OCI-LY1 (cell line): ENCODE data around the gene DPP3.

ENCODE experiments used
- H2AFZ ChIP-seq: fragments of 200-600 bp; sonication (generic), shearing (Covaris generic); 2 replicates; pipeline ENCODE4 v1.6.0; 2014; ENCODE audit warnings: antibody characterized with exemption, mild to moderate bottlenecking, low read length
- H3F3A ChIP-seq: fragments of 200-600 bp; sonication (generic), shearing (Covaris generic); 2 replicates; pipeline ENCODE4 v1.6.0; 2014; ENCODE audit warnings: mild to moderate bottlenecking, antibody characterized with exemption, low read length, moderate library complexity; ENCODE audit not compliant: insufficient read depth
- H3K27ac ChIP-seq: fragments of 200-600 bp; sonication (generic); 2 replicates; pipeline ENCODE4 v1.5.1; 2014; ENCODE audit warnings: low read length, mixed run types, mild to moderate bottlenecking, low read depth; ENCODE audit not compliant: poor library complexity, severe bottlenecking
- H3K27me3 ChIP-seq: fragments of 200-600 bp; sonication (generic); 2 replicates; pipeline ENCODE4 v1.6.0; 2014; ENCODE audit warnings: antibody characterized with exemption, mild to moderate bottlenecking, low read length, moderate library complexity; ENCODE audit not compliant: insufficient read depth
- H3K36me3 ChIP-seq: fragments of 200-600 bp; sonication (generic); 2 replicates; pipeline ENCODE4 v1.6.1; 2014; ENCODE audit warnings: mild to moderate bottlenecking, antibody characterized with exemption, low read length, moderate library complexity, mixed read lengths; ENCODE audit not compliant: insufficient read depth
- H3K4me1 ChIP-seq: fragments of 200-600 bp; sonication (generic); 2 replicates; pipeline ENCODE4 v1.5.1; 2014; ENCODE audit warnings: mild to moderate bottlenecking, low read length, moderate library complexity; ENCODE audit not compliant: insufficient read depth, severe bottlenecking
- H3K4me2 ChIP-seq: fragments of 200-600 bp; sonication (generic), shearing (Covaris generic); 2 replicates; pipeline ENCODE4 v1.6.1; 2014; ENCODE audit warnings: low read length
- H3K4me3 ChIP-seq: fragments of 200-600 bp; sonication (generic); 2 replicates; pipeline ENCODE4 v1.5.1; 2014; ENCODE audit warnings: low read length, low read depth, mild to moderate bottlenecking, mixed read lengths; ENCODE audit not compliant: poor library complexity, severe bottlenecking
- H3K79me2 ChIP-seq: fragments of 200-600 bp; shearing (Covaris generic); 2 replicates; pipeline ENCODE4 v1.6.1; 2016; ENCODE audit warnings: mixed run types, low read length, mixed read lengths; ENCODE audit not compliant: insufficient read depth
- H3K9ac ChIP-seq: fragments of 200-600 bp; sonication (generic), shearing (Covaris generic); 2 replicates; pipeline ENCODE4 v1.6.1; 2014; ENCODE audit warnings: mild to moderate bottlenecking, low read length, mixed read lengths
- H3K9me2 ChIP-seq: fragments of 200-600 bp; sonication (generic), shearing (Covaris generic); 2 replicates; pipeline ENCODE4 v1.6.1; 2014; ENCODE audit warnings: low read depth, mild to moderate bottlenecking, low read length, mixed read lengths
- H3K9me3 ChIP-seq: fragments of 200-600 bp; shearing (Covaris generic); 2 replicates; pipeline ENCODE4 v1.6.1; 2014; ENCODE audit warnings: low read length, mixed read lengths
- H4K20me1 ChIP-seq: fragments of 200-600 bp; sonication (generic), shearing (Covaris generic); 2 replicates; pipeline ENCODE4 v1.6.0; 2016; ENCODE audit warnings: mild to moderate bottlenecking, low read length; ENCODE audit not compliant: insufficient read depth
- CTCF ChIP-seq: fragments of 200-600 bp; sonication (generic), shearing (Covaris generic); IDR thresholded peaks from 2 replicates; pipeline ENCODE4 v1.5.1; 2017; ENCODE audit warnings: mild to moderate bottlenecking, antibody characterized with exemption, low read length, moderate library complexity, mixed read lengths
- EZH2 ChIP-seq: fragments of 200-600 bp; sonication (generic), shearing (Covaris generic); IDR thresholded peaks from 2 replicates; pipeline ENCODE4 v1.8.0; 2017; ENCODE audit warnings: borderline replicate concordance, mixed run types, mild to moderate bottlenecking, antibody characterized with exemption, low read length, moderate library complexity, mixed read lengths

DPP3 gene

GRCh38 chr11:66494935-66495334, 14.7 kb downstream of the DPP3 start:
- Histone ChIP-seq H3K9me3 (no peaks in the 10 kb centered on the region), H3F3A (no peaks in the 10 kb centered on the region), H3K27me3 (no peaks in the 10 kb centered on the region), H3K4me1 (no peaks in the 10 kb centered on the region), H3K79me2 (no peaks in the 10 kb centered on the region), H3K36me3 (peaks cover 80% of the 10 kb centered on the region), H3K9me2 (no peaks in the 10 kb centered on the region), H3K4me3 (no peak overlapping the region), H4K20me1 (no peaks in the 10 kb centered on the region), H2AFZ (no peak overlapping the region), H3K4me2 (no peak overlapping the region), H3K27ac (no peak overlapping the region), H3K9ac (no peak overlapping the region)
- TF ChIP-seq CTCF: no peak
- TF ChIP-seq EZH2: no peak

- H3K36me3 ChIP-seq: peaks cover 82% of the 10 kb centered on the region
- H3K9me3 ChIP-seq: no peaks in the 10 kb centered on the region
- H3K4me2 ChIP-seq: no peak overlapping the region
- H3K27me3 ChIP-seq: no peaks in the 10 kb centered on the region
- H3K27ac ChIP-seq: no peak overlapping the region
- TF ChIP-seq CTCF (peak; percentile 58), EZH2 (no peak)
- no peak overlapping the region for H3K9ac ChIP-seq
- no peaks in the 10 kb centered on the region for H3K4me1 ChIP-seq
- H3K79me2 ChIP-seq: no peaks in the 10 kb centered on the region
- H4K20me1 ChIP-seq: no peaks in the 10 kb centered on the region
- H2AFZ ChIP-seq: no peak overlapping the region
- H3K9me2 ChIP-seq: no peaks in the 10 kb centered on the region
- no peak overlapping the region for H3K4me3 ChIP-seq
- no peaks in the 10 kb centered on the region for H3F3A ChIP-seq
These were observed 15.2 kb downstream of the DPP3 start for GRCh38 chr11:66495401-66495854.

GRCh38 chr11:66497206-66497605, 17.0 kb downstream of the DPP3 start:
- Histone ChIP-seq H3K4me3 (no peak overlapping the region), H3K27ac (no peak overlapping the region), H3K79me2 (no peaks in the 10 kb centered on the region), H3K9me3 (no peaks in the 10 kb centered on the region), H3K36me3 (peaks cover 72% of the 10 kb centered on the region), H3K9ac (no peak overlapping the region), H2AFZ (no peak overlapping the region), H4K20me1 (no peaks in the 10 kb centered on the region), H3K4me1 (no peaks in the 10 kb centered on the region), H3K4me2 (no peak overlapping the region), H3K9me2 (no peaks in the 10 kb centered on the region), H3F3A (no peaks in the 10 kb centered on the region), H3K27me3 (no peaks in the 10 kb centered on the region)
- no peak for TF ChIP-seq EZH2
- no peak for TF ChIP-seq CTCF
